Activated B cell treated with CpG ODN at 0.5 μM for 24 hours (primary cell): ENCODE measurements around the gene ZSCAN5B. TPM values are rescaled to one million over a fixed set of nuclear protein-coding genes. Genes with fewer than 3 reads are reported as not detected.
"Not testable (repeated sequence)": the region's sequence is repeated elsewhere in the genome, so short reads cannot be mapped to it uniquely, and the experiment has no call there.

Experiments used
- ATAC-seq: fragments of 200-7000 bp; cut with Tn5 transposase; one replicate; pipeline ENCODE4 v1.10.0; 2021; ENCODE audit warnings: low read depth, mild to moderate bottlenecking, moderate library complexity
- CTCF ChIA-PET: fragments of 350-600 bp; sonication (Branson Sonifier 250); formaldehyde crosslinking; loops from one replicate; lab custom pipeline; 2021; ENCODE audit warnings: antibody characterized with exemption; lab: Charles Lee
- POLR2A ChIA-PET: fragments of 350-600 bp; sonication (Branson Sonifier 250); formaldehyde crosslinking; loops from one replicate; lab custom pipeline; 2021; ENCODE audit warnings: antibody characterized with exemption; lab: Charles Lee
- DNase-seq: peaks from one replicate; pipeline ENCODE4 v3.0.0; 2022
- H3K27ac Mint-ChIP-seq: one replicate; pipeline ENCODE4 v1.8.0; 2020; ENCODE audit warnings: mixed read lengths
- H3K27me3 Mint-ChIP-seq: one replicate; pipeline ENCODE4 v1.8.0; 2021; ENCODE audit warnings: mixed read lengths
- H3K36me3 Mint-ChIP-seq: one replicate; pipeline ENCODE4 v1.8.0; 2021; ENCODE audit warnings: low read depth, mixed read lengths
- H3K4me1 Mint-ChIP-seq: one replicate; pipeline ENCODE4 v1.8.0; 2021; ENCODE audit warnings: mixed read lengths
- H3K4me3 Mint-ChIP-seq: one replicate; pipeline ENCODE4 v1.8.0; 2020; ENCODE audit warnings: mild to moderate bottlenecking, mixed read lengths
- H3K9me3 Mint-ChIP-seq: one replicate; pipeline ENCODE4 v1.8.0; 2020; ENCODE audit warnings: mixed read lengths
- CTCF ChIP-seq: fragments of 200-600 bp; IDR thresholded peaks from one replicate; pipeline ENCODE4 v1.8.0; 2022; ENCODE audit warnings: antibody characterized with exemption, mild to moderate bottlenecking
- intact Hi-C: fragments of 100-400 bp; cut with micrococcal nuclease; formaldehyde crosslinking; loops from one replicate; pipeline ENCODE4 v1.15.1; 2024
- total RNA-seq: library from RNA; stranded (reverse); gene quantifications from 2 replicates; pipeline ENCODE4 v1.2.3, GENCODE V29; 2022

Gene ZSCAN5B
- total RNA-seq, 1 donor from 2014 or later = not detected

- ATAC-seq = no peak
- Mint-ChIP-seq H3K27ac (no peak overlapping the region), H3K36me3 (peaks cover 59% of the 10 kb centered on the region), H3K4me1 (no peaks in the 10 kb centered on the region), H3K27me3 (no peaks in the 10 kb centered on the region), H3K9me3 (no peaks in the 10 kb centered on the region), H3K4me3 (no peak overlapping the region)
- no peak for TF ChIP-seq CTCF
- ChIA-PET CTCF (interaction anchor here (0.8 to 1.4 kb wide), 3 partner anchors 17 to 178 kb away, joined by 3 to 6 read pairs (median 5); no protein-coding TSS in a partner anchor), POLR2A (no interaction called here)
- intact Hi-C loops = no loop called here
- no peak for DNase-seq
Observed at GRCh38 chr19:56155124-56155687, 42.4 kb downstream of the ZSCAN5B start.

GRCh38 chr19:56153507-56153906 is 44.1 kb downstream of the ZSCAN5B start:
- no peak overlapping the region for H3K4me3 Mint-ChIP-seq
- no peaks in the 10 kb centered on the region for H3K27me3 Mint-ChIP-seq
- POLR2A ChIA-PET = no interaction called here
- ATAC-seq = no peak
- H3K27ac Mint-ChIP-seq = no peak overlapping the region
- CTCF ChIA-PET = no interaction called here
- H3K4me1 Mint-ChIP-seq = no peaks in the 10 kb centered on the region
- H3K9me3 Mint-ChIP-seq = no peaks in the 10 kb centered on the region
- no peak for DNase-seq
- no peak for TF ChIP-seq CTCF
- intact Hi-C loops = no loop called here
- peaks cover 61% of the 10 kb centered on the region for H3K36me3 Mint-ChIP-seq

- ChIA-PET POLR2A (no interaction called here), CTCF (interaction anchor here (0.6 kb wide), 1 partner anchor 72 kb away, joined by 4 read pairs; no protein-coding TSS in a partner anchor)
- Mint-ChIP-seq H3K36me3 (peaks cover 62% of the 10 kb centered on the region), H3K27ac (no peak overlapping the region), H3K4me3 (no peak overlapping the region), H3K27me3 (no peaks in the 10 kb centered on the region), H3K9me3 (no peaks in the 10 kb centered on the region), H3K4me1 (no peaks in the 10 kb centered on the region)
- TF ChIP-seq CTCF = no peak
- DNase-seq (no peak), ATAC-seq (no peak)
- intact Hi-C loops = no loop called here
Observed at GRCh38 chr19:56152644-56153043, 44.9 kb downstream of the ZSCAN5B start.

GRCh38 chr19:56150358-56150757 is 47.2 kb downstream of the ZSCAN5B start:
- no peak overlapping the region for H3K4me3 Mint-ChIP-seq
- DNase-seq = no peak
- TF ChIP-seq CTCF = no peak
- H3K27ac Mint-ChIP-seq = no peak overlapping the region
- peaks cover 55% of the 10 kb centered on the region for H3K36me3 Mint-ChIP-seq
- no peaks in the 10 kb centered on the region for H3K4me1 Mint-ChIP-seq
- H3K27me3 Mint-ChIP-seq = no peaks in the 10 kb centered on the region
- no peaks in the 10 kb centered on the region for H3K9me3 Mint-ChIP-seq
- CTCF ChIA-PET = interaction anchor here (0.6 kb wide), 1 partner anchor 59 kb away, joined by 3 read pairs; no protein-coding TSS in a partner anchor
- intact Hi-C loops = no loop called here
- POLR2A ChIA-PET = no interaction called here
- ATAC-seq = no peak

GRCh38 chr19:56149656-56150038 is 47.9 kb downstream of the ZSCAN5B start:
- ATAC-seq = no peak
- Mint-ChIP-seq H3K36me3 (peaks cover 49% of the 10 kb centered on the region), H3K4me3 (no peak overlapping the region), H3K9me3 (no peaks in the 10 kb centered on the region), H3K27me3 (no peaks in the 10 kb centered on the region), H3K4me1 (no peaks in the 10 kb centered on the region), H3K27ac (no peak overlapping the region)
- no peak for DNase-seq
- CTCF ChIA-PET = no interaction called here
- POLR2A ChIA-PET = no interaction called here
- no peak for TF ChIP-seq CTCF
- intact Hi-C loops = no loop called here

- POLR2A ChIA-PET, CTCF ChIA-PET, H3K4me3 Mint-ChIP-seq, H3K27me3 Mint-ChIP-seq, H3K27ac Mint-ChIP-seq, H3K9me3 Mint-ChIP-seq, intact Hi-C loops, DNase-seq, ATAC-seq, H3K4me1 Mint-ChIP-seq: not testable (repeated sequence)
- H3K36me3 Mint-ChIP-seq = peaks cover 47% of the 10 kb centered on the region
Observed at GRCh38 chr19:56148955-56149655, 48.5 kb downstream of the ZSCAN5B start.
